GM18867 (cell line): ENCODE data around the gene CECR2.
"Not testable (repeated sequence)": the region's sequence is repeated elsewhere in the genome, so short reads cannot be mapped to it uniquely, and the experiment has no call there.

Experiments
- ATAC-seq: cut with Tn5 transposase; IDR thresholded peaks from one replicate; pipeline ENCODE4 v1.9.1; 2021; ENCODE audit warnings: mild to moderate bottlenecking, moderate library complexity; ENCODE audit not compliant: unreplicated experiment

CECR2 gene

GRCh38 chr22:17400305-17400704 is 31.0 kb downstream of the CECR2 start:
- no peak for ATAC-seq

- no peak for ATAC-seq
These were observed 32.5 kb downstream of the CECR2 start for GRCh38 chr22:17401728-17402127.

GRCh38 chr22:17402293-17402692 is 33.0 kb downstream of the CECR2 start:
- ATAC-seq: no peak

- ATAC-seq: no peak
These were observed 34.6 kb downstream of the CECR2 start for GRCh38 chr22:17403906-17404305.

- no peak for ATAC-seq
These were observed 38.4 kb downstream of the CECR2 start for GRCh38 chr22:17407643-17408042.

- no peak for ATAC-seq
These were observed 41.3 kb downstream of the CECR2 start for GRCh38 chr22:17410576-17410975.

GRCh38 chr22:17411213-17411612 is 42.0 kb downstream of the CECR2 start:
- no peak for ATAC-seq

GRCh38 chr22:17412232-17412631 is 43.0 kb downstream of the CECR2 start:
- no peak for ATAC-seq

- no peak for ATAC-seq
These were observed 49.6 kb downstream of the CECR2 start for GRCh38 chr22:17418890-17419324.

GRCh38 chr22:17419348-17419747 is 50.1 kb downstream of the CECR2 start:
- ATAC-seq: no peak

GRCh38 chr22:17422736-17423343 is 53.6 kb downstream of the CECR2 start:
- no peak for ATAC-seq

- no peak for ATAC-seq
These were observed 54.4 kb downstream of the CECR2 start for GRCh38 chr22:17423616-17424015.

- ATAC-seq: not testable (repeated sequence)
These were observed 58.3 kb downstream of the CECR2 start for GRCh38 chr22:17427528-17427927.

GRCh38 chr22:17429516-17429915 is 60.3 kb downstream of the CECR2 start:
- no peak for ATAC-seq

- no peak for ATAC-seq
These were observed 61.2 kb downstream of the CECR2 start for GRCh38 chr22:17430412-17430811.

- no peak for ATAC-seq
These were observed 61.9 kb downstream of the CECR2 start for GRCh38 chr22:17431179-17431578.

GRCh38 chr22:17434856-17435255 is 65.6 kb downstream of the CECR2 start:
- no peak for ATAC-seq

- ATAC-seq: no peak
These were observed 66.1 kb downstream of the CECR2 start for GRCh38 chr22:17435375-17435774.

- no peak for ATAC-seq
These were observed 67.2 kb downstream of the CECR2 start for GRCh38 chr22:17436382-17436980.

GRCh38 chr22:17436981-17437412 is 67.7 kb downstream of the CECR2 start:
- ATAC-seq: no peak

- no peak for ATAC-seq
These were observed 68.8 kb downstream of the CECR2 start for GRCh38 chr22:17438026-17438425.

- ATAC-seq: no peak
These were observed 72.1 kb downstream of the CECR2 start for GRCh38 chr22:17441326-17441725.
